HG03159 (cell line): ENCODE measurements around the gene ORAI1.

Source experiments
- ATAC-seq: cut with Tn5 transposase; IDR thresholded peaks from one replicate; pipeline ENCODE4 v1.9.1; 2021; ENCODE audit warnings: mild to moderate bottlenecking, moderate library complexity; ENCODE audit not compliant: unreplicated experiment

ORAI1 gene

DNA sequence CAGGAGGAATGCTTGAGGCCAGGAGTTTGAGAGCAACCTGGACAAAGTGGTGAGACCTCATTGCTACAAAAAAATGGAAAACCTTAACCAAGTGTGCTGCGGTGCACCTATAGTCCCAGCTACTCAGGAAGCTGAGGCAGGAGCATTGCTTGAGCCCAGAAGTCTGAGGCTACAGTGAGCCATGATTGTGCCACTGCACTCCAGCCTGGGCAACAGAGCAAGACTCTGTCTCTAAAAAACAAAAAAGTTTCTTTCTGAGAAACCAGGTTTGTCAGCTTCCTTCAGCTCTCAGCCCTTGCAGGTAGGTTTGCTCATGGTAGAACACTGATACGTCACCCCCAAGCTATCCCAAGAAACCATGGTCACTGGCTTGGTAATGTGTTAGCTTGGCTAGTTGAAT lies 63.1 kb downstream of the ORAI1 start:
- ATAC-seq, result no peak
